Measurements from ENCODE around the gene NEUROD2. TPM values are rescaled to one million over a fixed set of nuclear protein-coding genes. Genes with fewer than 3 reads are reported as not detected.

NEUROD2 gene
- total and polyA plus RNA-seq, 5 donors, result not detected

DNA sequence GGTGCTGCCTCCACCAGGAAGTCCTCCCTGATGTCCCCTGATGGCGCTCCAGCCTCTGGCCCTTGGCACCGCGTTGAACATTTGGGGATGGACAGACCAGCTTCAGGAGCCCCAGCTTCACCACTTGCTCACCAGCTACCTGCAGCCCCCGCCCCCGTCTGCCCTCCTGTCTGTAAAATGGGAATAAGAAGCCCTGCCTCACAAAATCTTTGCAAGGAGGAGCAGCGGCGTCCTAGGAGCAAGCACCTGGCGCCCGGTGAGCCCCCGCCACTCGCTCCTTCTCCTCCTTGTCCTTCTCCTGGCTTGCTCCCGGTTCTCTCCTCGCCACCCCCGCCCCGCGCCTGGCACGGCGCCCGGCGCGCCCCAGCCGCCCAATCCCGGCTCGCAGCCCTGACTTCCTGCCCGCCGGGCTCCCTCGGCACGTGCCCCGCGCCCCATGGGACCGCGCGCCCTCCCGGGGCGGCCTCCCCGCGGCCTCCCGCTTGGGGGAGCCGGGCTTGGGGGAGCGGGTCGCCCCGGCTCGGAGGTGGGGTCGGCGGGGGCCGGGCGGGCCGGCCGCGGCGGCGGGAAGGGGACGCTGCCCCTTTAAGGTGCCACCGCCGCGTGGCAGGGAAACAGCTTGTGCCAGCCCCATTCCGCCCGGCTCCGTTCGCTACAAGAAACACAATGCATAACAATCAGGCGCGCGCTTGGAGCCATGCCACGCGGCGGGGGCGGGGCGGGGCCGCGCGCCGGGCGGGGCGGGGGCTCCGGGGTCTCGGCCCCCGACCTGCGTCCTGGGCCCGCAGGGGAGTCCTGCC lies 9.9 kb upstream of the NEUROD2 start:
- intact Hi-C loops (cut with DNase I), result loop anchor here in 1 of 4 donors (2.0 to 5.0 kb wide), 2 partner anchors 40 to 137 kb away; no protein-coding TSS in a partner anchor
- no peaks in the 10 kb centered on the region for H3K9me3 ChIP-seq (ENCODE audit: control insufficient read depth, low read length)
- no peaks in the 10 kb centered on the region for H3K27me3 ChIP-seq (ENCODE audit: control insufficient read depth, insufficient read depth)
- ATAC-seq (peak; percentile 34 to 49), DNase-seq (peak; percentile 61 to 89 (median 85))
- peak overlapping the region; percentile 91 for H3K4me3 ChIP-seq (ENCODE audit: low read length)
- 2% methylated on average over 79 of the region's 79 CpGs for WGBS
- no peaks in the 10 kb centered on the region for H3K4me1 ChIP-seq (ENCODE audit: control insufficient read depth, insufficient read depth, low read length)
- H3K27ac ChIP-seq (ENCODE audit: low read length), result no peak overlapping the region

DNA sequence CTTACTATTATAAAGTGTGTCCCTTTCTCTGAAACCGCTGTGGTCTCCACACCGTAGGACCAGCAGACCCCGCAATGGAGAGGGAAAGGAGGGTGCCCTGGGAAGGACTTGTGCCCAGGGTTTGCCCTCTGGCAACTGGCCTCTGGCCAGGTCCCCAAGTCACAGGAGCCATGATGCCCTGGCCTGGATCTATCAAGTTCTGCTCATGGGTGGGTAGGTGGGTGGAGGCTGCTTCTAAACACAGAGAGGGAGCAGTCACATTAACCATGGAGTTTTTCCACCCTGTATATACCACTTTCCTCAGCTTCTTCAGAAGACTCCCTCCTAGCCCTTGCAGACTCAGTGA lies 9.4 kb upstream of the NEUROD2 start:
- DNase-seq (no peak), ATAC-seq (no peak)
- no peaks in the 10 kb centered on the region for H3K9me3 ChIP-seq (ENCODE audit: control insufficient read depth, low read length)
- 85% methylated on average over 3 of the region's 3 CpGs for WGBS
- H3K4me1 ChIP-seq (ENCODE audit: control insufficient read depth, insufficient read depth, low read length), result no peaks in the 10 kb centered on the region
- H3K4me3 ChIP-seq (ENCODE audit: low read length), result no peak overlapping the region
- H3K27ac ChIP-seq (ENCODE audit: low read length), result no peak overlapping the region
- intact Hi-C loops (cut with DNase I), result loop anchor here in 1 of 4 donors (5.0 kb wide), 1 partner anchor 40 kb away; no protein-coding TSS in a partner anchor
- no peaks in the 10 kb centered on the region for H3K27me3 ChIP-seq (ENCODE audit: control insufficient read depth, insufficient read depth)

DNA sequence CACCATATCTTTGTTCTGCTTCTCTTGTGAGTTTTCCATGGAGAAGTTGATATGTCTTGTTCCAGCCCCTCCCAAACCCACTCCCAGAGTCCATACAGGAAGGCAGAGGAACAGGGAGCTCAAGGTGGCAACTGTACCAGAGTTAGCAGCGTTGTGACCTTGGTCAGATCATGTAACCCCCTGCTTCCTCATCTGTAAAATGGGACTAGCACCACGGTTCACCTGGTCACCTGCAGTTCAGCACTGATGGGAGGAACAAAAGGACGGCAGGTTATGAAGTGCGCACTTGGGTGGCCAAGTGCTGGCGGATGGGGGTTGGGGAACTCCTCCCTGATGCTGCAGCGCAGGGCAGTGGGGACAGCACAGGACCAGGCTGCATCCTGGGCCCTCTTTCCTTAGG lies 7.7 kb upstream of the NEUROD2 start:
- DNase-seq (peak in 1 of 3 donors; percentile 22), ATAC-seq (no peak)
- Histone ChIP-seq H3K9me3 (ENCODE audit: control insufficient read depth, low read length) (no peaks in the 10 kb centered on the region), H3K27ac (ENCODE audit: low read length) (no peak overlapping the region), H3K4me1 (ENCODE audit: control insufficient read depth, insufficient read depth, low read length) (no peaks in the 10 kb centered on the region), H3K4me3 (ENCODE audit: low read length) (no peak overlapping the region), H3K27me3 (ENCODE audit: control insufficient read depth, insufficient read depth) (no peaks in the 10 kb centered on the region)
- WGBS, result 62% methylated on average over 6 of the region's 6 CpGs
- intact Hi-C loops (cut with DNase I), result loop anchor here in 1 of 4 donors (5.0 kb wide), 1 partner anchor 38 kb away; no protein-coding TSS in a partner anchor

DNA sequence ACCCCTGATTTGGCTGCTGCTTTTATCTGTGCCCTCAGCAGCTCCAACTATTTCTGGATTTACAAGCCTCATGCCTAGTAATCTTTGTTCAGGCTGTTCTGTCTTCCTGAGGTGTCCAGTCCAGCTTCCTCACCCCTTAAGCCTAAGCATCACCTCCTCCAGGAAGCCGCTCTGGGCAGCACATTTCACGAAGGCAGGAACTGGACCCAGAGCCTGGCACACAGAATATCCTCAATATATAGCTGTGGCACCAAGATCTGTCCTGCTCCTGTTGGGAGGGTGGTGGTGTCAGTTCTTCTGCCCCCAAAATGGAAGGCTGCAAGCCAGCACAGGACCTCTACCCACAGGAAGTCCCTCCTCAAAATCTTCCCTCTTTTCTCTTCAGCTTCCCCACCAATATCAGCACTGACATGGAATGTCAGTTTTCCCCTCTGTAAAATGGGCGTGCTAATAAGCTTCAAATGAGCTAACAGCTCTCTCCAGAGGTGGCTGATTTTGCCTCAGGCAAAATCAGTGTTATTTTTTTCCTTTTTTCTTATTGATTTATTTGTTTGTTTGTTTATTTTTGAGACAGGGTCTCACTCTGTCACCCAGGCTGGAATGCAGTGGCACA lies 6.9 kb upstream of the NEUROD2 start:
- no peaks in the 10 kb centered on the region for H3K9me3 ChIP-seq (ENCODE audit: control insufficient read depth, low read length)
- WGBS, result 86% methylated on average over 3 of the region's 3 CpGs
- DNase-seq (no peak), ATAC-seq (no peak)
- H3K27me3 ChIP-seq (ENCODE audit: control insufficient read depth, insufficient read depth), result no peaks in the 10 kb centered on the region
- no peak overlapping the region for H3K4me3 ChIP-seq (ENCODE audit: low read length)
- intact Hi-C loops (cut with DNase I), result loop anchor here in 1 of 4 donors (5.0 kb wide), 1 partner anchor 37 kb away; no protein-coding TSS in a partner anchor
- no peak overlapping the region for H3K27ac ChIP-seq (ENCODE audit: low read length)
- no peaks in the 10 kb centered on the region for H3K4me1 ChIP-seq (ENCODE audit: control insufficient read depth, insufficient read depth, low read length)

DNA sequence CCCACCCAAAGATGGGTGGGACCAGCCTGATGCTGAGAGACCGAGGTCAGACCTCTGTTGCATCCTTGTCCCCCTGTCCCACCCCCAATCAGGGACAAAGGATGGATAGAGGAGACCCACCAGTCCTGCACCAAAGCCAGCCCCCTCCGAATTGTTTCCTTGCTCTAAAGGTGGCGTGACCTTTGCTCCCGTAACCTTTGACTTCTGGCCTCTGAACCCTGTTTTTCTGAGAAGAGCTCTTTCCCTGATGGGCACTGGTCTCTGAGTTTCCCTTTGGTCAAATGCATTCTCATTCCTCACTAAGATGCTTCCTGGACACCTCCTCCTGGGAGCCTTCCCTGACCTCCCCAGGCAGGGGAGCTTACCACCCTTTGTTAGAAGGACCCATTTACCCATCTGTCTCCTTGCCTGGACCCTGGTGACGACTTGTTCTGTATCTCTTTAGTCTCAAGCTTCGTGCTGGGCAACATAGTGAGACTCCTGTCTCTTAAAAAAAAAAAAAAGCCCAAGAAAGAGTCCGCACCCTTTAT lies 5.3 kb upstream of the NEUROD2 start:
- H3K27me3 ChIP-seq (ENCODE audit: control insufficient read depth, insufficient read depth), result no peaks in the 10 kb centered on the region

DNA sequence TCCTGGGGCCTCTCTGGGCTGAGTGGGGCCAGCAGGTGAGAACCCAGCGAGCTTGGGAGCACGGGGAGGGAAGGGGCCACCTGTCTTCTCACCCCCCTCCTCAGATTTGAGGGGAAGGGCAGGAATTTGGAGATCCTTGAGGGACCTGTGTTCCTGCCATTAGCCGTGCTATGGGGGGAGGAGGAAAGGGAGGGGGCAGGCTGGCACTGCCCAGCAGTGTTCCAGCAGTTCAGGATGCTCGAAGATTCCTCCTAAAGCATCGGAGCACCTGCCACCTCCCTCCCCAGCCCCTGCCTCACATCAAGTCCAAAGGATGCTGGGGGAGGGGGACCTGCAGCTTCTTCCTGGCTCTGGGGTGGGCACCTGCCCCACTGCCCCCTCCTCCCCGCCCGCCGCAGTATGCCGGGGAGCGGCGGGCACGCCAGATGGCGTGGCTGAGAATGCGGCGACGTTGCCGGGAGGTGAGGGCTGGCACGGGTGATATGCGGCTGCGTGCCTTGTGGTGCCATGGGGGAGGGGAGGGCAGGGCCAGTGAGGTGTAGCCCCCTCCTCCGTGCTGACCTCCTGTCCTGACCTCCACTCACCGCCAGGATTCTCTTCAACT lies 4.7 kb upstream of the NEUROD2 start:
- Histone ChIP-seq H3K4me1 (ENCODE audit: control insufficient read depth, insufficient read depth, low read length) (no peaks in the 10 kb centered on the region), H3K9me3 (ENCODE audit: control insufficient read depth, low read length) (no peaks in the 10 kb centered on the region), H3K4me3 (ENCODE audit: low read length) (no peak overlapping the region), H3K27me3 (ENCODE audit: control insufficient read depth, insufficient read depth) (no peaks in the 10 kb centered on the region), H3K27ac (ENCODE audit: low read length) (no peak overlapping the region)
- WGBS, result 74% methylated on average over 22 of the region's 22 CpGs
- DNase-seq (no peak), ATAC-seq (no peak)
- intact Hi-C loops (cut with DNase I), result no loop called here

More for the DNA sequence above, 5.3 kb upstream of the NEUROD2 start:
- no peaks in the 10 kb centered on the region for H3K9me3 ChIP-seq (ENCODE audit: control insufficient read depth, low read length)
- H3K4me1 ChIP-seq (ENCODE audit: control insufficient read depth, insufficient read depth, low read length), result no peaks in the 10 kb centered on the region
- DNase-seq, result no peak
- H3K27ac ChIP-seq (ENCODE audit: low read length), result no peak overlapping the region
- 70% methylated on average over 7 of the region's 7 CpGs for WGBS
- intact Hi-C loops (cut with DNase I), result no loop called here
- no peak overlapping the region for H3K4me3 ChIP-seq (ENCODE audit: low read length)
- no peak for ATAC-seq

DNA sequence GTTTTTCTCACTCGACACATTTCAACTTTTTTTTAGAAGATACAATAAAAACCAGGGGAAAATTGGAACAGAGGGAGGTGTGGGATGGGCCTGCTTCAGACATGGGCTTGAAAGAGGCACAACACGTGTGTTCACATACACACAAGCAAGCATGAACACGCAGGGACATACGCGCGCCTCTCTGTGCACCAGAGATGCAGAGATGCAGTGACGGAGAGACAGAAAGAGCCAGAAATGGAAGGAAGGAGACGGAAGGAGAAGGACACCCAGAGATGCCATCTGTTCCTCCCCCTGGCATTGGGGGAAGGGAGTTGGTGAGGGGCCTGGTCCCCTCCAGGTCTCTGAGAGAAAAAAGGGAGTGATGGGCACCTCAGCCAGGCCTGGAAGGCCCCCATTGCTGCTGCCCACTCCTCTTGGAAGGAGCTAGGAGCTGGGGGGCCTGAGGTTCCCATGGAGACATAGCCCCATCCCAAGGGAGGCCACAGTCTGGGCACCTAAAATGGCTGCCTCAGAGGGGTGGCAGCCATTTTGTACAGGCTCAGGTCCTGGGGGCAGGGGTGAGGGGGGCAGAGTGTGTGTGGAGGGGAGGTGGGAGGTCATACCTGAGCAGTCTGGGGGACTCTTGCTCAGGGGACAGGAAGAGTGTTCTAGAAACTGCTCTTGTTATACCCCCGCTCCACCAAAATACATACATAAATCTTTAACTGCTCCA lies 3.8 kb upstream of the NEUROD2 start:
- intact Hi-C loops (cut with DNase I), result no loop called here
- H3K9me3 ChIP-seq (ENCODE audit: control insufficient read depth, low read length), result no peaks in the 10 kb centered on the region
- no peak overlapping the region for H3K4me3 ChIP-seq (ENCODE audit: low read length)
- no peaks in the 10 kb centered on the region for H3K27me3 ChIP-seq (ENCODE audit: control insufficient read depth, insufficient read depth)
- ATAC-seq, result no peak
- no peak overlapping the region for H3K27ac ChIP-seq (ENCODE audit: low read length)
- WGBS, result 83% methylated on average over 9 of the region's 9 CpGs
- no peaks in the 10 kb centered on the region for H3K4me1 ChIP-seq (ENCODE audit: control insufficient read depth, insufficient read depth, low read length)
- peak in 1 of 3 donors; percentile 1 for DNase-seq

DNA sequence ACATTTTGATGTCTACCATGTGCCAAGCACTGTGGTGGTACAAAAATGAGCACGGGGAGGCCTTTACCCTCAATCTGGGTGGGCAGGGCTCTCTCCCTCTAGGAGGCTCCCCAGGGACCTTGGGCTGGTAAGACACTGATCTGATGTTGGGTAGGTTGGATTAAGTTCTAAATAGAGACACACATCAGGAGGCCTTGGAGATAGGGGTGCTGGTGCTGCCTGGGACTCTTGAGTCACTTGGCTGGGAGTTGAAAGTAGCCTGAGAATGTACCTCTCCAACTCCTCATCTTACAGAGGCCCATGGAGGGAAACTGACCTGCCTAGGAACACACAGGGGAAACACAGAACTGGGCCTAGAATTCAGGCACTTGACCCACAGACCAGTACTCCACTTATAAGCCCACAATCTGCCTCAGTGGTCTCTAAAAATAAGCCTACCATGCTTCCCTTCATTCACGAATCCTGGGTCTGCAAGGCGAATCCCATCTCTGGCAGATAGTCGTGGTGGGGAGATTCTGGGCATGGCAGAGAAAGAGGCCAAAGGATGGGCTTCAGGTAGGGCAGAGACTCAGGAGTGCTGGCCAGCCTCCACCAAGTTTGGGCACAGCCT lies 1.8 kb upstream of the NEUROD2 start:
- 82% methylated on average over 4 of the region's 4 CpGs for WGBS
- Histone ChIP-seq H3K9me3 (ENCODE audit: control insufficient read depth, low read length) (no peaks in the 10 kb centered on the region), H3K4me1 (ENCODE audit: control insufficient read depth, insufficient read depth, low read length) (peaks cover 3% of the 10 kb centered on the region), H3K27ac (ENCODE audit: low read length) (no peak overlapping the region), H3K4me3 (ENCODE audit: low read length) (no peak overlapping the region), H3K27me3 (ENCODE audit: control insufficient read depth, insufficient read depth) (no peaks in the 10 kb centered on the region)
- ATAC-seq, result no peak
- DNase-seq, result no peak
- intact Hi-C loops (cut with DNase I), result no loop called here

DNA sequence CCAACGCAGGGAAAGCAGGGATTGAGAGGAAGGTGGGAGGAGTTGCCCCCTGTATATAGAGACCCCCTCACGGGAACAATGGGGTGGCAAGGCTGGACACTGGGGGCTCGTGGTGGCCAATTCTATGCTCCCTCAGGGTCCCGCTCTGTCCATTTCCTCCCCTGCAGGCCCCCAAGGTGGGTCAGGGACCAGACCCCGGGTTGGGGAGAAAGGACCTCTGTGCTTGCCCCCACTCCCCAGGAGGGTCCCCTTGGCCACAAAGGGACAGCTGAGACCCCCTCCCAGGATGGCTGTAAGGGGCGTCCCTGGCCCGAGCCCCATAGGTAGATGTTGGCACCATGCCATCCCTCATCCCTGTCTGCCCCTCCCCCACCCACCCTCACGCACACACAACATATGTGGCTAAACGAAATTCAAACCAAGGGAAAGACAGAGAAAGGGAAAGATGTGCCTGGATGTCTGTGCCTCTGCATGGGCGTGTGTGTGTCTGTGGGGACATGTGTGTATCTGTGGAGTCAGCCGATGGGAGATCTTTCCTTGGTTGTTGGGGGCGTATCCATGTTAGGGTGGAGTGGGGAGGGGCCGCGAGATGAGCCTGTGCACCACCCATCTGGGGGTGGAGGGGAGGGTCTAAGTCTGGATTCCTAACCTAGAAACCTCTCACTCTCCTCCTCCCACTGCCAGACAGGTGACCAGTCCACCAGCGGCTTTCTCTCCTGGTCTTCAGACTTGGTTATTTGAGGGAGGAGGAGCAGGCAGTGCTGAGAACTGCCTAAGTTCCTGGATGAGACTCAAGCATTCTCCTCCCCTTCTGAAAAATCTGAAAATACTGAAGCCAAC lies 642 bp upstream of the NEUROD2 start:
- no peak overlapping the region for H3K27ac ChIP-seq (ENCODE audit: low read length)
- no peak for DNase-seq
- no peaks in the 10 kb centered on the region for H3K9me3 ChIP-seq (ENCODE audit: control insufficient read depth, low read length)
- H3K4me3 ChIP-seq (ENCODE audit: low read length), result no peak overlapping the region
- H3K27me3 ChIP-seq (ENCODE audit: control insufficient read depth, insufficient read depth), result no peaks in the 10 kb centered on the region
- intact Hi-C loops (cut with DNase I), result no loop called here
- ATAC-seq, result no peak
- H3K4me1 ChIP-seq (ENCODE audit: control insufficient read depth, insufficient read depth, low read length), result peaks cover 3% of the 10 kb centered on the region
- WGBS, result 12% methylated on average over 15 of the region's 15 CpGs
